Measurements from ENCODE around the gene KDM3B. TPM values are rescaled to one million over a fixed set of nuclear protein-coding genes. Genes with fewer than 3 reads are reported as not detected.
"Not testable (repeated sequence)": the region's sequence is repeated elsewhere in the genome, so short reads cannot be mapped to it uniquely, and the experiment has no call there.

Gene KDM3B
- polyA plus RNA-seq, 4 donors: 67.9 to 103 (median 89.4) TPM

DNA sequence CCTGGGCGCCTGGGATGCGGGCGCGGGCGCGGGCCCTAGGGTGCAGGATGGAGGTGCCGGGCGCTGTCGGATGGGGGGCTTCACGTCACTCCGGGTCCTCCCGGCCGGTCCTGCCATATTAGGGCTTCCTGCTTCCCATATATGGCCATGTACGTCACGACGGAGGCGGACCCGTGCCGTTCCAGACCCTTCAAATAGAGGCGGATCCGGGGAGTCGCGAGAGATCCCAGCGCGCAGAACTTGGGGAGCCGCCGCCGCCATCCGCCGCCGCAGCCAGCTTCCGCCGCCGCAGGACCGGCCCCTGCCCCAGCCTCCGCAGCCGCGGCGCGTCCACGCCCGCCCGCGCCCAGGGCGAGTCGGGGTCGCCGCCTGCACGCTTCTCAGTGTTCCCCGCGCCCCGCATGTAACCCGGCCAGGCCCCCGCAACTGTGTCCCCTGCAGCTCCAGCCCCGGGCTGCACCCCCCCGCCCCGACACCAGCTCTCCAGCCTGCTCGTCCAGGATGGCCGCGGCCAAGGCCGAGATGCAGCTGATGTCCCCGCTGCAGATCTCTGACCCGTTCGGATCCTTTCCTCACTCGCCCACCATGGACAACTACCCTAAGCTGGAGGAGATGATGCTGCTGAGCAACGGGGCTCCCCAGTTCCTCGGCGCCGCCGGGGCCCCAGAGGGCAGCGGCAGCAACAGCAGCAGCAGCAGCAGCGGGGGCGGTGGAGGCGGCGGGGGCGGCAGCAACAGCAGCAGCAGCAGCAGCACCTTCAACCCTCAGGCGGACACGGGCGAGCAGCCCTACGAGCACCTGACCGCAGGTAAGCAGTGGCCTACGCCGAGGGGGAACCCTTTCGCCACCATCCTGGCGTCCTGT lies 113.0 kb downstream of the KDM3B start, which contains the start of gene EGR1:
Gene EGR1, plus strand, starts transcription at position 219 of the 864 bp plus-strand sequence. Its CDS starts 283 bp downstream, at position 502.
- peak; percentile 84 to 90 (median 86) for DNase-seq (ENCODE audit: low read depth in 4 of 4, low spot score in 3 of 4)

DNA sequence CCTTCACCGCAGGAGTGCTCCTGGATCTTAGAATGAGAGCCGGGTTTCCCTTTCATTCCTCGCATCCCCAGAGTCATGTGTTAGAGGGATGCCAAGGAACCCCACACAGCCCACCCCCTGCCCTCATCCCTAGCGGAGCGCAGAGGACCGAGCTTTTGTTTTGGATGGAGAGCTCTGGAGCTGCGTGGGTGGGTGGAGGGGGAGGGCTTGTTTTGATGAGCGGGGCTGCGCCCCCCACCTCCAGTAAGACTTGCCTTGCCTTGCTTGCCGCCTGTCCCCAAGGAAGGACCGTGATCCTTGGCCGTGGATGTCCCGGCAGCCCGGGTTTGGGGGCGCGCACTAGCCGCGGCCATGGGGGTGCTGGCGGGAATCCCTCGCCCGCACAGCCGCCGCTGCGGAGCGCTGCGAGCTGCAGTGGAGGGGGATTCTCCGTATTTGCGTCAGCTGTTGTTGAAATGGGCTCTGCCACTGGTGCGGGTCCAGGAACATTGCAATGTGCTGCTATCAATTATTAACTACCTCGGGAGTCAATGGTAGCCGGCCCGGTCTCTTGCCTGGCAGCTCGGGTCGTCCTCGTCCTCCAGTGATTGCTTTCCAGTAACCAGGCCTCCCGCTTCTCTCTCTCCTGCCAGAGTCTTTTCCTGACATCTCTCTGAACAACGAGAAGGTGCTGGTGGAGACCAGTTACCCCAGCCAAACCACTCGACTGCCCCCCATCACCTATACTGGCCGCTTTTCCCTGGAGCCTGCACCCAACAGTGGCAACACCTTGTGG lies 113.8 kb downstream of the KDM3B start:
- peak in 1 of 4 donors; percentile 46 for DNase-seq (ENCODE audit: low read depth in 4 of 4, low spot score in 3 of 4)

DNA sequence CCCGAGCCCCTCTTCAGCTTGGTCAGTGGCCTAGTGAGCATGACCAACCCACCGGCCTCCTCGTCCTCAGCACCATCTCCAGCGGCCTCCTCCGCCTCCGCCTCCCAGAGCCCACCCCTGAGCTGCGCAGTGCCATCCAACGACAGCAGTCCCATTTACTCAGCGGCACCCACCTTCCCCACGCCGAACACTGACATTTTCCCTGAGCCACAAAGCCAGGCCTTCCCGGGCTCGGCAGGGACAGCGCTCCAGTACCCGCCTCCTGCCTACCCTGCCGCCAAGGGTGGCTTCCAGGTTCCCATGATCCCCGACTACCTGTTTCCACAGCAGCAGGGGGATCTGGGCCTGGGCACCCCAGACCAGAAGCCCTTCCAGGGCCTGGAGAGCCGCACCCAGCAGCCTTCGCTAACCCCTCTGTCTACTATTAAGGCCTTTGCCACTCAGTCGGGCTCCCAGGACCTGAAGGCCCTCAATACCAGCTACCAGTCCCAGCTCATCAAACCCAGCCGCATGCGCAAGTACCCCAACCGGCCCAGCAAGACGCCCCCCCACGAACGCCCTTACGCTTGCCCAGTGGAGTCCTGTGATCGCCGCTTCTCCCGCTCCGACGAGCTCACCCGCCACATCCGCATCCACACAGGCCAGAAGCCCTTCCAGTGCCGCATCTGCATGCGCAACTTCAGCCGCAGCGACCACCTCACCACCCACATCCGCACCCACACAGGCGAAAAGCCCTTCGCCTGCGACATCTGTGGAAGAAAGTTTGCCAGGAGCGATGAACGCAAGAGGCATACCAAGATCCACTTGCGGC lies 114.6 kb downstream of the KDM3B start:
- no peak for DNase-seq (ENCODE audit: low read depth in 4 of 4, low spot score in 3 of 4)

DNA sequence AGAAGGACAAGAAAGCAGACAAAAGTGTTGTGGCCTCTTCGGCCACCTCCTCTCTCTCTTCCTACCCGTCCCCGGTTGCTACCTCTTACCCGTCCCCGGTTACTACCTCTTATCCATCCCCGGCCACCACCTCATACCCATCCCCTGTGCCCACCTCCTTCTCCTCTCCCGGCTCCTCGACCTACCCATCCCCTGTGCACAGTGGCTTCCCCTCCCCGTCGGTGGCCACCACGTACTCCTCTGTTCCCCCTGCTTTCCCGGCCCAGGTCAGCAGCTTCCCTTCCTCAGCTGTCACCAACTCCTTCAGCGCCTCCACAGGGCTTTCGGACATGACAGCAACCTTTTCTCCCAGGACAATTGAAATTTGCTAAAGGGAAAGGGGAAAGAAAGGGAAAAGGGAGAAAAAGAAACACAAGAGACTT lies 115.2 kb downstream of the KDM3B start:
- DNase-seq (ENCODE audit: low read depth in 4 of 4, low spot score in 3 of 4): no peak

DNA sequence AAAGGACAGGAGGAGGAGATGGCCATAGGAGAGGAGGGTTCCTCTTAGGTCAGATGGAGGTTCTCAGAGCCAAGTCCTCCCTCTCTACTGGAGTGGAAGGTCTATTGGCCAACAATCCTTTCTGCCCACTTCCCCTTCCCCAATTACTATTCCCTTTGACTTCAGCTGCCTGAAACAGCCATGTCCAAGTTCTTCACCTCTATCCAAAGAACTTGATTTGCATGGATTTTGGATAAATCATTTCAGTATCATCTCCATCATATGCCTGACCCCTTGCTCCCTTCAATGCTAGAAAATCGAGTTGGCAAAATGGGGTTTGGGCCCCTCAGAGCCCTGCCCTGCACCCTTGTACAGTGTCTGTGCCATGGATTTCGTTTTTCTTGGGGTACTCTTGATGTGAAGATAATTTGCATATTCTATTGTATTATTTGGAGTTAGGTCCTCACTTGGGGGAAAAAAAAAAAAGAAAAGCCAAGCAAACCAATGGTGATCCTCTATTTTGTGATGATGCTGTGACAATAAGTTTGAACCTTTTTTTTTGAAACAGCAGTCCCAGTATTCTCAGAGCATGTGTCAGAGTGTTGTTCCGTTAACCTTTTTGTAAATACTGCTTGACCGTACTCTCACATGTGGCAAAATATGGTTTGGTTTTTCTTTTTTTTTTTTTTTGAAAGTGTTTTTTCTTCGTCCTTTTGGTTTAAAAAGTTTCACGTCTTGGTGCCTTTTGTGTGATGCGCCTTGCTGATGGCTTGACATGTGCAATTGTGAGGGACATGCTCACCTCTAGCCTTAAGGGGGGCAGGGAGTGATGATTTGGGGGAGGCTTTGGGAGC lies 115.9 kb downstream of the KDM3B start:
- no peak for DNase-seq (ENCODE audit: low read depth in 4 of 4, low spot score in 3 of 4)

DNA sequence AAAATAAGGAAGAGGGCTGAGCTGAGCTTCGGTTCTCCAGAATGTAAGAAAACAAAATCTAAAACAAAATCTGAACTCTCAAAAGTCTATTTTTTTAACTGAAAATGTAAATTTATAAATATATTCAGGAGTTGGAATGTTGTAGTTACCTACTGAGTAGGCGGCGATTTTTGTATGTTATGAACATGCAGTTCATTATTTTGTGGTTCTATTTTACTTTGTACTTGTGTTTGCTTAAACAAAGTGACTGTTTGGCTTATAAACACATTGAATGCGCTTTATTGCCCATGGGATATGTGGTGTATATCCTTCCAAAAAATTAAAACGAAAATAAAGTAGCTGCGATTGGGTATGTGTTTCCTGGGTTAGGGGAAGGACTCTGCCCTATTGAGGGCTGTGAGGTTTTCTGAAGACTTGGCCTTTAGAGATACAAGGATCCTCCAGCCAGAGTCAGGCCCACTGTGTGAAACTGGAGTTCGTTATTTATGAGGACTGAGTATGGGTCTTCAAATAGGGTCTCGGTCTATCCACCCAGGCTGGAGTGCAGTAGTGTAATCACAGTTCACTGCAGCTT lies 116.6 kb downstream of the KDM3B start:
- no peak for DNase-seq (ENCODE audit: low read depth in 4 of 4, low spot score in 3 of 4)

DNA sequence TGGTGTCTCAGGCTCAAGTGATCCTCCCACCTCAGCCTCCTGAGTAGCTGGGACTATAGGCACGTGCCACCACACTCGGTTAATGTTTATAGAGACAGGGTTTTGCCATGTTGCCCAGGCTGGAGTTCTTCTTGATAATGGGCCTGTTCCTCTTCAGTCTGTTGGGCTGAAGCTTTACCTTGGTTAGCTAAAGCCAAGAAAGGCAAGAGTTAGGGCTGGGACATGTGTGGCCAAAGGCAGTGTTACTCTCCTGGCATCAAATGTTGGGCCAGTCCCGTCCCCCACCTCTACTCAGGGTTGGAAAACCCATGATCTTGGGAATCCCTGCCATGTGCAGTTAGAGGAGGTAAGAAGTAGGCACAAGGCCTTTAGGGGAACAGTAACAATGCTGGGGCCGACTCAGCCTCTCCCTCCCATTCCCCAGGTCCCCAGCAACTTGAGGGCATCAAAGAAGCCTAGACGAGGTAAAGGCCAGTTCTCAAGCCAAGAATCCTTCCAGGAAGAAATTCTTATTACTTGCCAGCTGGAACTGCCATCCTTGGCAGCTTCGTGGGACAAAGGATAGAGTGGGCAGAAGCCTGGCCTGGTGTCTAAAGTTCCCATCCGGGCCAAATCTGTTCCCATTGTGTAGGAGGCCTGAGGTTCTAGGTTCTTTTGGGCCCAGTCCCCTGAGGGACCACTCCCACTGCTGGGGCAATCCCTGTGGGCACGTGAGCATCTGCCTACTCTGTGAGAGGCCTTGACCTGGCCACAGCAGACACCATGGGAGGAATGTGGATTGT lies 117.2 kb downstream of the KDM3B start:
- DNase-seq (ENCODE audit: low read depth in 4 of 4, low spot score in 3 of 4): no peak

DNA sequence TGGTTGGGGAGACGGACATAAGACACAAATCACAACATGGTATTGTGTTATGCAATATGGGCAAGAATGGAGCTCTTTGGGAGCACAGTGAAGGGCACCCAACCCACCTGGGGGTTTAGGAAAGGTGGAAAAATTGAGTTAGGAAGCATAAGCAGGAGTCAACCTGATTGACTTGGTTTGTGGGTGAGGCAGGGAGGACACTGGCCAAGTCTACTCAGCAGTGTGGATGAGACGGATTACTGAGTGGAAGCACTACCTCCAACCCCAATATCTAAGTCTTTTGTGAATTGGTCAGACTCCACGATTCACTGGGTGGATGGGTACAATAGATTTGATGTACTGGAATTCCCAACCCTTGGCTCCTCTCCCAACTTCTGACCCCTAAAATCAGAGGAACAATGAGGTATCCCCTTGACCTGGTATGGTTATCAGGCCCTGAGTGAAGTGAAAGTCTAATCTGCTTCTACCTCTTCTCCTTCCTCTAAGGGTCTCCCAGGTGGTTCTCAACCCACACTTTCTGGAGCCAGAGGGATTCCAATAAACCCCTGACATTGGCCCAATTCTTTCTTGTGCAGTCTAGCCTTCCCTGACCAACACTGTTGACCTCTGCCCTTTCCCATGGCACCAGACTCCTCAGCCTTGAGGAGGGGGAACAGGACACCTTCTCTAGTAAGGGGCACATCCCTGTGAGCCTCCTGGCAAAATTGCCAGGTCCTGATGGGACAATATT lies 118.0 kb downstream of the KDM3B start:
- no peak for DNase-seq (ENCODE audit: low read depth in 4 of 4, low spot score in 3 of 4)

DNA sequence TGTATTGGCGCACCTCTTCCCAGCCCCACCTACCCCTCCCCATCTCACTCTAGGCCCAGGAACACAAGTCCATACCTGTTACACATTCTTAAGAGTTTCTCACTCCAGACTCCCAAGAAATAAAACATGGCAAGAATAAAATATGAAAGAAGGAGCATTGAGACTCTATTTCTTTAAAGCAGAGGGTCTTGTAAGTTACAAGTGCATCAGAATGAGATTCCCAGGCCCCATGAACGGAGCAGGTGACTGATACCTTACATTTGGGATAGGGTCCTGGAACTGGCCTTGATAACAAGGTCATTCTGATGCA lies 118.5 kb downstream of the KDM3B start:
- no peak for DNase-seq (ENCODE audit: low read depth in 4 of 4, low spot score in 3 of 4)

DNA sequence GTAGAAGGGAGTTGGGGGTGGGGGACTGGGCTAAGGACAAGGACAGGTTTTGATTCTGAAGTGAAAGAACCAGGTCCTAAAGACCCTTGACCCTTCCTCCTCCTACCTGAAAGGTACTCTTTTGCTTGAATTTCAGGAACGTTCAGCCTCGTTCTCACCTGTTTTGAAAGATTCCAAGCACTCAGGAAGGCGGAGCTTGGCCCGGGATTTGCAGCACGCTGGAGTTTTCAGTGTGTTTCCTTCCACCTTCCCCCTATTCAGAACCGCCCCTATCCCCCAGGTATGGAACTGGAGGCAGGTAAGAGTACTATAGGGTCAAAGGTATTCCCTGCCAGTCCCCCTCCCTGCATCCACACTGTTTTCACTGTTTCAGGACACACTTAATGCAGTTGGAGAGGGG lies 119.9 kb downstream of the KDM3B start:
- no peak for DNase-seq (ENCODE audit: low read depth in 4 of 4, low spot score in 3 of 4)

DNA sequence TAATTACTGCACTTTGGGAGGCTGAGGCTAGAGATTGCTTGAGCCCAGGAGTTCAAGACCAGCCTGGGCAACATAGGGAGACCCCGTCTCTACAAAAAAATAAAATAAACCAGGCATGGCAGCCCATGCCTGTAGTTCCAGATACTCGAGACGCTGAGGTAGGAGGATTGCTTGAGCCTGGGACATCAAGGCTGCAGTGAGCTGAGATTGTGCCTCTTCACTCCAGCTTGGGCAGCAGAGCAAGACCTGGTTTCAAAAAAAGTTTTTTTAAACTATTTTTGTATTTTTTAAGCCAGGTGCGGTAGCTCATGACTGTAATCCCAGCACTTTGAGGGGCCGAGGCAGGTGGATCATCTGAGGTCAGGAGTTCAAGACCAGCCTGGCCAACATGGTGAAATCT lies 120.7 kb downstream of the KDM3B start:
- DNase-seq (ENCODE audit: low read depth in 4 of 4, low spot score in 3 of 4): not testable (repeated sequence)

DNA sequence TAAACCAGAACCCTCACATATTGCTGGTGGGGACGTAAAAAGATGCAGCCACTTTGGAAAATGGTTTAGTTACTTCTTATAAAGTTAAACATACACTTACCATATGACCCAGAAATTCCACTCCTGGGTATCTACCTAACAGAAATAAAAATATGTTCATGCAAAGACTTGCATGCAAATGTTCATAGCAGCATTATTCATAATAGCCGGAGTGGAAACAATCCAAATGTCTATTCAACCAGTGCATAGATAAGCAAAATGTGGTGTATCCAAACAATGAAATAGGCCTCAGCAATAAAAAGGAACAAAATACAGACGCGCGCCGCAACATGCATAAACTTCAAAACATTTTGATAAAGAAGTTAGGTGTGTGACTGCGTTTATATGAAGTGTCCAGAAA lies 124.4 kb downstream of the KDM3B start:
- DNase-seq (ENCODE audit: low read depth in 4 of 4, low spot score in 3 of 4): no peak

DNA sequence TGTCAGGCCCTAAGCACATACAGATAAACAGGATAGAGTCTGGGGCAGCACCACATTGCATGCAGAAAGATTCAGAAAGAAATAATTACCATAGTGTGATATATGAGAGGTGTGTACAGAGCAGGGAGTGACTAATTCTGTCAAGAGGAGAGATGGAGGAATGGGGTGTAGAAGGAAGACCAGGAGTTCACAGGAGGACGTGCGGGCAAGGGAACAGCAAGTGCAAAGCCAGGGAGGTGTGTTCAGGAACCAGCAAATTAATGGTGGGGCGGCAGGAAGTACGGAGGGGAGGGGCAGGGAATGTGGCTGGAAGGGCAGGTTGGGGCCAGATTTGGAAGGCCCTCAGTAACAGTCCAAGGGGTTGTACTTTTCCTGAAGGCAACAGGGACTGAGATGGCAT lies 130.2 kb downstream of the KDM3B start:
- DNase-seq (ENCODE audit: low read depth in 4 of 4, low spot score in 3 of 4): no peak

Other genes with a start within 250 kb of the KDM3B start
- gene NME5, start 213.3 kb upstream of the KDM3B start, polyA plus RNA-seq (ENCODE audit: insufficient read length in 4 of 4): 10 to 100 TPM in 3 of 4 donors, 1 to 10 TPM in 1; 5.8 to 26.7 (median 24.0) TPM
- 100 to 1,000 TPM; 103 to 182 (median 133) TPM for gene BRD8, start 174.1 kb upstream of the KDM3B start, polyA plus RNA-seq (ENCODE audit: insufficient read length in 4 of 4)
- 10 to 100 TPM; 37.1 to 47.9 (median 43.0) TPM for gene KIF20A, start 173.6 kb upstream of the KDM3B start, polyA plus RNA-seq (ENCODE audit: insufficient read length in 4 of 4)
- gene CDC23, start 139.4 kb upstream of the KDM3B start, polyA plus RNA-seq (ENCODE audit: insufficient read length in 4 of 4): 10 to 100 TPM; 46.3 to 70.0 (median 62.5) TPM
- 1 to 10 TPM; 2.7 to 6.6 (median 5.5) TPM for gene GFRA3, start 78.1 kb upstream of the KDM3B start, polyA plus RNA-seq (ENCODE audit: insufficient read length in 4 of 4)
- gene CDC25C, start 20.9 kb upstream of the KDM3B start, polyA plus RNA-seq (ENCODE audit: insufficient read length in 4 of 4): 1 to 10 TPM; 6.5 to 8.0 (median 7.2) TPM
- gene FAM53C, start 14.4 kb upstream of the KDM3B start, polyA plus RNA-seq (ENCODE audit: insufficient read length in 4 of 4): 10 to 100 TPM; 28.6 to 35.2 (median 32.4) TPM
- gene REEP2, start 86.4 kb downstream of the KDM3B start, polyA plus RNA-seq (ENCODE audit: insufficient read length in 4 of 4): 10 to 100 TPM in 3 of 4 donors, 1 to 10 TPM in 1; 8.9 to 12.3 (median 10.7) TPM
- gene EGR1, start 112.8 kb downstream of the KDM3B start, polyA plus RNA-seq (ENCODE audit: insufficient read length in 4 of 4): 1,000 to 10,000 TPM in 1 of 4 donors, 10 to 100 TPM in 3; 35.2 to 2,794 (median 56.3) TPM
- gene ETF1, start 190.6 kb downstream of the KDM3B start, polyA plus RNA-seq (ENCODE audit: insufficient read length in 4 of 4): 10 to 100 TPM; 54.1 to 82.0 (median 79.6) TPM
- gene HSPA9, start 222.7 kb downstream of the KDM3B start, polyA plus RNA-seq (ENCODE audit: insufficient read length in 4 of 4): 100 to 1,000 TPM; 172 to 362 (median 318) TPM

All from left renal pelvis (tissue), 4 donors.